ENCODE results near the gene FEV.
A peak's percentile ranks its signal among the peaks of the same experiment; 100 is the strongest.

FEV gene

GRCh38 chr2:218981390-218981880, 3.5 kb downstream of the FEV start:
- TF ChIP-seq, protein P1, sequence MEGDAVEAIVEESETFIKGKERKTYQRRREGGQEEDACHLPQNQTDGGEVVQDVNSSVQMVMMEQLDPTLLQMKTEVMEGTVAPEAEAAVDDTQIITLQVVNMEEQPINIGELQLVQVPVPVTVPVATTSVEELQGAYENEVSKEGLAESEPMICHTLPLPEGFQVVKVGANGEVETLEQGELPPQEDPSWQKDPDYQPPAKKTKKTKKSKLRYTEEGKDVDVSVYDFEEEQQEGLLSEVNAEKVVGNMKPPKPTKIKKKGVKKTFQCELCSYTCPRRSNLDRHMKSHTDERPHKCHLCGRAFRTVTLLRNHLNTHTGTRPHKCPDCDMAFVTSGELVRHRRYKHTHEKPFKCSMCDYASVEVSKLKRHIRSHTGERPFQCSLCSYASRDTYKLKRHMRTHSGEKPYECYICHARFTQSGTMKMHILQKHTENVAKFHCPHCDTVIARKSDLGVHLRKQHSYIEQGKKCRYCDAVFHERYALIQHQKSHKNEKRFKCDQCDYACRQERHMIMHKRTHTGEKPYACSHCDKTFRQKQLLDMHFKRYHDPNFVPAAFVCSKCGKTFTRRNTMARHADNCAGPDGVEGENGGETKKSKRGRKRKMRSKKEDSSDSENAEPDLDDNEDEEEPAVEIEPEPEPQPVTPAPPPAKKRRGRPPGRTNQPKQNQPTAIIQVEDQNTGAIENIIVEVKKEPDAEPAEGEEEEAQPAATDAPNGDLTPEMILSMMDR (IDR thresholded peaks at IDR 0.05; ENCODE audit: low read depth, low read length), result no peak
- DNase-seq (ENCODE audit: extremely low read depth, low read depth), result no peak

- TF ChIP-seq, protein P1 (IDR thresholded peaks at IDR 0.05; ENCODE audit: low read depth, low read length), result no peak
- no peak for DNase-seq (ENCODE audit: extremely low read depth, low read depth)
These were observed 4.1 kb downstream of the FEV start for GRCh38 chr2:218980735-218981389.

GRCh38 chr2:218979846-218980734, 4.9 kb downstream of the FEV start:
- no peak for DNase-seq (ENCODE audit: extremely low read depth, low read depth)
- TF ChIP-seq, protein P1 (IDR thresholded peaks at IDR 0.05; ENCODE audit: low read depth, low read length), result peak; percentile 88

DNA sequence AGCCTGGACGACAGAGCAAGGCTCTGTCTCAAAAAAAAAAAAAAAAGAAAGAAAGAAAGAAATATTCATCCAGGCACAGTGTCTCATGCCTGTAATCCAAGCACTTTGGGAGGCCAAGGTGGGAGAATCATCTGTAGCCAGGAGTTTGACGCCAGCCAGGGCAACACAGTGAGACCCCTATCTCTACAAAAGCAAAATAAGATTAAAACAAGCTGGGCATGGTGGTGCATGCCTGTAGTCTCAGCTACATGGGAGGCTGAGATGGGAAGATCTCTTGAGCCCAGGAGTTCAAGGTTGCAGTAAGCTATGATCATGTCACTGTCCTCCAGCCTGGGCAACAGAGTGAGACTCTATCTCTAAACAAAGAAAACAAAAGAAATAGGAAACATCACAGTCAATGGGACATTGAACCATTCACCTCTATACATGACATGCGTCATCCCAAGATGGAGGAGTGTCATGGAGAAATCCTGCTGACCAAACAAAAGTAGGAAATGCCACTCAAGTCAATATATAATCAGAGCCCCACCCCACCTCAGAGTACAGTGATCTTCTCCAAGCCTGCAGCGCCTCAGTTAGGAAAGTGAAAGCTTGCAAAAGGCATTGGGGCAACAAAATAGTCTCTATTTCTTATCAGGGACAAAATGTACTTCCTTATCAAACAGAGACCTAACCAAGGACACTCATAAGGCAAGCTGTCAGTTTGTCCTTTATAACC, 9.8 kb downstream of the FEV start:
- no peak for DNase-seq (ENCODE audit: extremely low read depth, low read depth)
- TF ChIP-seq, protein P1 (IDR thresholded peaks at IDR 0.05; ENCODE audit: low read depth, low read length), result no peak

- DNase-seq (ENCODE audit: extremely low read depth, low read depth), result no peak
- TF ChIP-seq, protein P1 (IDR thresholded peaks at IDR 0.05; ENCODE audit: low read depth, low read length), result no peak
These were observed 14.1 kb downstream of the FEV start for GRCh38 chr2:218970894-218971293.

GRCh38 chr2:218964041-218964771, 20.8 kb downstream of the FEV start:
- no peak for DNase-seq (ENCODE audit: extremely low read depth, low read depth)
- TF ChIP-seq, protein P1 (IDR thresholded peaks at IDR 0.05; ENCODE audit: low read depth, low read length), result no peak

All from AG09319 (cell line).